Ovary (tissue), 10 donors: ENCODE measurements around the gene YAE1. TPM values are rescaled to one million over a fixed set of nuclear protein-coding genes. Genes with fewer than 3 reads are reported as not detected.

Source experiments
- DNase-seq, 5 donors: peaks; one replicate each; pipeline ENCODE4 v3.0.0-alpha.2; 2019 to 2020
- H3K27ac ChIP-seq, 2 donors: fragments of 200-600 bp; one replicate each; pipeline versions ENCODE4 v1.5.1 to v1.8.0; 2019 to 2022
- H3K27me3 ChIP-seq: fragments of 200-600 bp; one replicate; pipeline ENCODE4 v1.8.0; 2022
- H3K36me3 ChIP-seq: fragments of 200-600 bp; sonication (generic); one replicate; pipeline ENCODE4 v1.5.1; 2019
- H3K4me1 ChIP-seq: one replicate; pipeline ENCODE4 v1.8.1; 2013; ENCODE audit warnings: mild to moderate bottlenecking, moderate library complexity; ENCODE audit not compliant: insufficient read depth
- H3K4me3 ChIP-seq: fragments of 200-600 bp; sonication (generic); one replicate; pipeline ENCODE4 v1.5.1; 2017
- H3K9me3 ChIP-seq, 2 donors: fragments of 200-600 bp in 1 of 2; sonication (generic) in 1 of 2; one replicate each; pipeline versions ENCODE4 v1.5.1 to v1.8.1; 2013 to 2019; ENCODE audit warnings: mild to moderate bottlenecking in 1 of 2, moderate library complexity in 1 of 2
- EP300 ChIP-seq: sonication (generic); formaldehyde crosslinking; IDR thresholded peaks from one replicate; pipeline ENCODE4 v1.6.1; 2017; ENCODE audit warnings: antibody characterized with exemption
- POLR2A ChIP-seq: fragments of 450-650 bp; IDR thresholded peaks from one replicate; pipeline ENCODE4 v1.6.1; 2017; ENCODE audit warnings: antibody characterized with exemption, mild to moderate bottlenecking, moderate library complexity
- WGBS, 3 donors: extraction: QIAGEN DNeasy Blood & Tissue Kit in 1 of 3; methylation state at CpG; one replicate each; pipeline versions ENCODE4 v1.1.5 to v1.1.7; 2013 to 2017; 5-methylcytosine and 5-hydroxymethylcytosine counted together
- intact Hi-C, 4 donors: fragments of 100-400 bp; cut with DNase I; formaldehyde crosslinking; loops; one replicate each; pipeline versions ENCODE4 v1.11.0 to v1.15.1; 2022 to 2023
- long read RNA-seq, 3 donors: library from polyadenylated mRNA in 2 of 3; unstranded in 2 of 3; transcript quantifications; one replicate each; pipeline ENCODE4 v2.0.0 and lab custom pipeline, GENCODE V29; 2021 to 2026
- polyA plus RNA-seq, 2 donors: library from polyadenylated mRNA; stranded (reverse); fragments of 200-250 nt in 1 of 2; fragments of 350-450 nt in 1 of 2; fragmentation: Illumina TruSeq in 1 of 2; extraction: RNeasy Lipid Tissue Mini Kit (QIAGEN cat#74804) in 1 of 2; gene quantifications; one replicate each; pipeline ENCODE4 v1.2.3, GENCODE V29; 2013 to 2014
- total RNA-seq, 7 donors: library from RNA; depleted of rRNA in 2 of 7; stranded (reverse); fragments of >200 nt in 2 of 7; fragmentation: NEBNext Ultra II Directional in 3 of 7; extraction: Animal tissue kit (Norgen Biotek cat#: 25700) in 3 of 7; gene quantifications; one replicate each; pipeline versions ENCODE4 v1.1.0 to v1.2.4, GENCODE V29; 2016 to 2023
- TF ChIP-seq, protein P1 (sequence below), 3 donors: fragments of 450-650 bp in 2 of 3; fragments of 200-600 bp in 1 of 3; IDR thresholded peaks; one replicate each; pipeline versions ENCODE4 v1.5.1 to v1.8.0; 2016 to 2022; ENCODE audit warnings: antibody characterized with exemption in 3 of 3, mild to moderate bottlenecking in 1 of 3
- donor health status: DM: no; HTN: no; CAD: no; lungs with moderate emphysema.
- donor health status: DM: no; HTN: no; CAD: no.
- donor health status: Bipolar disorder and iron deficiency.
- donor health status: DM: yes; HTN: yes; CAD: no.
- donor health status: DM: no; HTN: no; CAD: no.
- donor health status: DM: yes; HTN: yes; CAD: no.

YAE1 gene, protein sequence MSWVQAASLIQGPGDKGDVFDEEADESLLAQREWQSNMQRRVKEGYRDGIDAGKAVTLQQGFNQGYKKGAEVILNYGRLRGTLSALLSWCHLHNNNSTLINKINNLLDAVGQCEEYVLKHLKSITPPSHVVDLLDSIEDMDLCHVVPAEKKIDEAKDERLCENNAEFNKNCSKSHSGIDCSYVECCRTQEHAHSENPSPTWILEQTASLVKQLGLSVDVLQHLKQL
- 10 to 100 TPM; 21.0 to 33.6 (median 25.6) TPM for total RNA-seq
- polyA plus RNA-seq: 10 to 100 TPM; 28.5 to 30.7 TPM
- long read RNA-seq, donor 1, transcript YAE1-201 (3 exons, 899 nt): major isoform, 10 of 21 reads
- long read RNA-seq, donor 1, partial matches to known transcripts: 0 of 21 reads
- long read RNA-seq, donor 1, other reads (novel, unspliced or antisense): 8 of 21 reads
- long read RNA-seq, donor 2, transcript YAE1-201 (3 exons, 899 nt): major isoform, 36 of 39 reads
- long read RNA-seq, donor 2, partial matches to known transcripts: 0 of 39 reads
- long read RNA-seq, donor 2, other reads (novel, unspliced or antisense): 0 of 39 reads
- long read RNA-seq, donor 3, transcript YAE1-201 (3 exons, 899 nt): major isoform, 16 of 29 reads
- long read RNA-seq, donor 3, partial matches to known transcripts: 0 of 29 reads
- long read RNA-seq, donor 3, other reads (novel, unspliced or antisense): 8 of 29 reads

DNA sequence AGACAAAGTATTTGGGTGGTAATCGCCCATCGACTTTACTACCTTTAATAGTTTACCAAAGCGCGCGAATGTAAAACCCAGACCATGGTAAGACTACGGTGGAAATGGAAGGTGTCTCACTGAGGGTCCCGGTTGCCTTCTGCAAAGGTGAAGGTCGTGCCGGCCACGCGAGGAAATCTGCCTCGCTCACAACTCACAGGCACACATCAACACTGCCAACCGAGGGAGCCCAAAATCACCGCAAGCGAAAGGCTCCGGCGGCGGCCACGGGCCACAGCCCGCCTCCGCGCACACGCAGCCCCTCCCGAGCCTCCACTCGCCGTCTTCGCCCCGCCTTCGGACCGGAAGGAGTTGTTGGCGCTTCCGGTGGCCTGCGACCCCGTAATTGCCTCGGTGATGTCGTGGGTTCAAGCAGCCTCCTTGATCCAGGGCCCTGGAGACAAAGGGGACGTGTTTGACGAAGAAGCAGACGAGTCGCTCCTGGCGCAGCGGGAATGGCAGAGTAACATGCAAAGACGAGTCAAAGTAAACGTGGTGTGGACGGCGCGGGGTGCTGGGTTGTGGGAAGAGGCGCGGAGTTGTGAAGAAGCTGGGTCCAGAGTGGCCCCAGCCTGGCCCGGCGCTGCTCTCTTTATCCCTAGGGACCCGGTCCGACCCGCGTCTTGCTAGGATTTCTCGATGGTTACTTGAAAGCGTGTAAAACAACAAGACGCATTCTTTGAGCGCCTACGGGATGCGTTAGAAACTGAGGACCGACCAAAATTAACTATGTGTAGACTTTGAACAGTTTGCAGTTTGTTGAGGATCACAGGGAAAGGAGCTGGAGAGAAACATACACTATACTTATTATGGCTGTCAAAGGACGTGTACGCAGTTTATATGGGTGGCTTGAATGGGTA is at the start of gene YAE1:
Gene YAE1 (plus strand): TSS at position 382 of the 899 bp plus-strand sequence. CDS start 15 bp downstream, at position 397.
- H3K36me3 ChIP-seq: no peaks in the 10 kb centered on the region
- H3K9me3 ChIP-seq: no peaks in the 10 kb centered on the region
- intact Hi-C loops: no loop called here
- peaks cover 2% of the 10 kb centered on the region for H3K4me1 ChIP-seq
- peak within 1 kb of the TSS; percentile 92 for H3K4me3 ChIP-seq
- no peak for TF ChIP-seq EP300
- TF ChIP-seq POLR2A: peak; percentile 47
- TF ChIP-seq, protein P1, sequence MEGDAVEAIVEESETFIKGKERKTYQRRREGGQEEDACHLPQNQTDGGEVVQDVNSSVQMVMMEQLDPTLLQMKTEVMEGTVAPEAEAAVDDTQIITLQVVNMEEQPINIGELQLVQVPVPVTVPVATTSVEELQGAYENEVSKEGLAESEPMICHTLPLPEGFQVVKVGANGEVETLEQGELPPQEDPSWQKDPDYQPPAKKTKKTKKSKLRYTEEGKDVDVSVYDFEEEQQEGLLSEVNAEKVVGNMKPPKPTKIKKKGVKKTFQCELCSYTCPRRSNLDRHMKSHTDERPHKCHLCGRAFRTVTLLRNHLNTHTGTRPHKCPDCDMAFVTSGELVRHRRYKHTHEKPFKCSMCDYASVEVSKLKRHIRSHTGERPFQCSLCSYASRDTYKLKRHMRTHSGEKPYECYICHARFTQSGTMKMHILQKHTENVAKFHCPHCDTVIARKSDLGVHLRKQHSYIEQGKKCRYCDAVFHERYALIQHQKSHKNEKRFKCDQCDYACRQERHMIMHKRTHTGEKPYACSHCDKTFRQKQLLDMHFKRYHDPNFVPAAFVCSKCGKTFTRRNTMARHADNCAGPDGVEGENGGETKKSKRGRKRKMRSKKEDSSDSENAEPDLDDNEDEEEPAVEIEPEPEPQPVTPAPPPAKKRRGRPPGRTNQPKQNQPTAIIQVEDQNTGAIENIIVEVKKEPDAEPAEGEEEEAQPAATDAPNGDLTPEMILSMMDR (IDR thresholded peaks at IDR 0.05): no peak
- peak; percentile 74 to 89 (median 80) for DNase-seq
- WGBS, 3 donors: 1% methylated on average over 64 of the region's 64 CpGs
- H3K27ac ChIP-seq: peak within 1 kb of the TSS in 1 of 2 donors; percentile 9
- no peaks in the 10 kb centered on the region for H3K27me3 ChIP-seq

DNA sequence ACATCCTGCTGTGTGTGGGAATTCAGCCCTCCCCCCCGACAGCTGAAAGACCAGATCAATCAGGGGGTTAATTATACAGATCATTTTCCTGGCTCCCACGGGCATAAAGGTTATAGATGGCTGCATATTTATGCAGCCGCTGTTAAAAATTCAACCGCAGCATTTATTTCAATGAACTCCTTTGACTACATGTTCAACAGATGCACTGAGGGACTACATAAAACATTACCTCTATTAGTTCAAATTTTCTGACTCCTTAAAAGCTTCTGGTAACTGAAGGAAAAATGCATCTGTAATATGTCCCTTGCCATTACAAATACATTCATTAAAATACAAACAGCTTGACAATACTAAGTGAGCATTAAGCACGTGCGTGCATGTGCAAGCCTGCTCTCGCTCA is 49.7 kb upstream of the YAE1 start:
- Histone ChIP-seq H3K27ac (no peak overlapping the region), H3K4me3 (no peak overlapping the region), H3K4me1 (no peaks in the 10 kb centered on the region), H3K9me3 (no peaks in the 10 kb centered on the region), H3K36me3 (no peaks in the 10 kb centered on the region), H3K27me3 (no peaks in the 10 kb centered on the region)
- intact Hi-C loops: loop anchor here in 2 of 4 donors (5.0 to 10.0 kb wide), 3 partner anchors 719 to 1119 kb away; no protein-coding TSS in a partner anchor
- WGBS, 3 donors: 72 to 82% (median 75%) methylated on average over 7 of the region's 7 CpGs
- no peak for TF ChIP-seq EP300
- TF ChIP-seq POLR2A: no peak
- TF ChIP-seq, protein P1 (IDR thresholded peaks at IDR 0.05): no peak
- DNase-seq: no peak

DNA sequence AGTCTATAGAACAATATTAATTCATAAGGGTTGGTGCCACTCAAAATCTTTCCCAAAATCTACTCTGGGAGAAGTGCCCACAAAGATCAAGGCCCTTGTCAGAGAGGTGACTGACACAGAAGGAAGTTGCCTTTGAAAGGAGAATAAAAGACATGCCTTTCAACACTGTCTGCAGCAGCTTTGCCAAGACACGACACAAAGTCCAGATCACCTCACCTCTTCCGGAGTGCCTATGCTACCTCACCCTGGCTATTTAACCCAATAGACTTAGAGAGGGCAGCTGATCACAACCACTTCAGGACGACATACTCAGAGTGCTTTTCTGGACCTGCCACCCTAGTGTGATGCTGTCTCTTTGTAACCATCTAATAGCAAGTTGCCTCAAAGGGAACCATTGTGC is 49.0 kb upstream of the YAE1 start:
- 70 to 83% (median 81%) methylated on average over 3 of the region's 3 CpGs for whole genome bisulfite sequencing, 3 donors
- TF ChIP-seq POLR2A: no peak
- no peak for TF ChIP-seq EP300
- TF ChIP-seq, protein P1 (IDR thresholded peaks at IDR 0.05): no peak
- no peak for DNase-seq
- H3K4me3 ChIP-seq: no peak overlapping the region
- H3K27me3 ChIP-seq: no peaks in the 10 kb centered on the region
- no peaks in the 10 kb centered on the region for H3K4me1 ChIP-seq
- H3K36me3 ChIP-seq: no peaks in the 10 kb centered on the region
- no peak overlapping the region for H3K27ac ChIP-seq
- H3K9me3 ChIP-seq: no peaks in the 10 kb centered on the region
- intact Hi-C loops: loop anchor here in 2 of 4 donors (5.0 to 10.0 kb wide), 3 partner anchors 720 to 1120 kb away; no protein-coding TSS in a partner anchor

DNA sequence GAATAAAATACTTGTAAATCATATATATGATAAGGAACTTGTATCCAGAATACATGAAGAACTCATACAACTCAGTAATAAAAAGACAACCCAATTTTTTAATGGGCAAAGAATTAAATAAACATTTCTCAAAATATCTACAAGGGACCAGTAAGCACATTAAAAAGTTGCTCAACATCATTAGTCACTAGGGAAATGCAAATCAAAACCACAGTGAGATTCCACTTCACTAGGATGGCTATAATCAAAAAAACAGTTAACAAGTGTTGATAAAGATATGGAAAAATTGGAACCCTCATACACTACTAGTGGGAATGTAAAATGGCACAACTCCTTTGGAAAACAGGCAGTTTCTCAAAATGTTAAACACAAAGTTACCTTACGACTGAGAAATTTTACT is 40.3 kb upstream of the YAE1 start:
- H3K36me3 ChIP-seq: no peaks in the 10 kb centered on the region
- H3K27me3 ChIP-seq: no peaks in the 10 kb centered on the region
- no peak overlapping the region for H3K4me3 ChIP-seq
- no peak overlapping the region for H3K27ac ChIP-seq
- WGBS, 3 donors: 90 to 100% (median 97%) methylated on average over 1 of the region's 1 CpG
- H3K9me3 ChIP-seq: no peaks in the 10 kb centered on the region
- TF ChIP-seq, protein P1 (IDR thresholded peaks at IDR 0.05): no peak
- TF ChIP-seq EP300 (no peak), POLR2A (no peak)
- intact Hi-C loops: no loop called here
- DNase-seq: no peak
- H3K4me1 ChIP-seq: no peaks in the 10 kb centered on the region
